ENCODE results near the gene ADAT1.

The ADAT1 gene

GRCh38 chr16:75589306-75589705, 33.8 kb downstream of the ADAT1 start:
- Histone ChIP-seq H3K4me1 (ENCODE audit: insufficient read depth, insufficient read length) (peaks cover under 1% of the 10 kb centered on the region), H3K27me3 (ENCODE audit: insufficient read depth, insufficient read length) (no peaks in the 10 kb centered on the region), H3K9ac (ENCODE audit: insufficient read length, low read depth) (no peak overlapping the region), H3K9me3 (ENCODE audit: insufficient read depth, low read length) (no peaks in the 10 kb centered on the region), H3K36me3 (ENCODE audit: insufficient read depth, insufficient read length, low read length) (peaks cover 19% of the 10 kb centered on the region), H3K4me3 (ENCODE audit: insufficient read length, low read depth) (no peak overlapping the region)
- TF ChIP-seq ZNF274 (IDR thresholded peaks at IDR 0.05; ENCODE audit: low read depth, low read length) (no peak), SUZ12 (IDR thresholded peaks at IDR 0.05; ENCODE audit: extremely low read depth, insufficient read depth, insufficient read length) (no peak), YY1 (IDR thresholded peaks at IDR 0.05; ENCODE audit: insufficient read depth, insufficient read length) (no peak)
- DNase-seq (ENCODE audit: low read depth, low spot score) = no peak

GRCh38 chr16:75588716-75589115, 34.4 kb downstream of the ADAT1 start:
- no peak for TF ChIP-seq ZNF274 (IDR thresholded peaks at IDR 0.05; ENCODE audit: low read depth, low read length)
- TF ChIP-seq YY1 (IDR thresholded peaks at IDR 0.05; ENCODE audit: insufficient read depth, insufficient read length) = no peak
- no peak for TF ChIP-seq SUZ12 (IDR thresholded peaks at IDR 0.05; ENCODE audit: extremely low read depth, insufficient read depth, insufficient read length)

GRCh38 chr16:75584108-75584507, 39.0 kb downstream of the ADAT1 start:
- Histone ChIP-seq H3K9ac (ENCODE audit: insufficient read length, low read depth) (no peak overlapping the region), H3K27me3 (ENCODE audit: insufficient read depth, insufficient read length) (no peaks in the 10 kb centered on the region), H3K4me1 (ENCODE audit: insufficient read depth, insufficient read length) (no peaks in the 10 kb centered on the region), H3K9me3 (ENCODE audit: insufficient read depth, low read length) (no peaks in the 10 kb centered on the region), H3K4me3 (ENCODE audit: insufficient read length, low read depth) (no peak overlapping the region), H3K36me3 (ENCODE audit: insufficient read depth, insufficient read length, low read length) (peaks cover 25% of the 10 kb centered on the region)
- DNase-seq (ENCODE audit: low read depth, low spot score) = no peak
- TF ChIP-seq ZNF274 (IDR thresholded peaks at IDR 0.05; ENCODE audit: low read depth, low read length) (no peak), YY1 (IDR thresholded peaks at IDR 0.05; ENCODE audit: insufficient read depth, insufficient read length) (no peak), SUZ12 (IDR thresholded peaks at IDR 0.05; ENCODE audit: extremely low read depth, insufficient read depth, insufficient read length) (no peak)

More at GRCh38 chr16:75588716-75589115, 34.4 kb downstream of the ADAT1 start:
- no peaks in the 10 kb centered on the region for H3K27me3 ChIP-seq (ENCODE audit: insufficient read depth, insufficient read length)
- H3K36me3 ChIP-seq (ENCODE audit: insufficient read depth, insufficient read length, low read length) = peaks cover 15% of the 10 kb centered on the region
- no peaks in the 10 kb centered on the region for H3K4me1 ChIP-seq (ENCODE audit: insufficient read depth, insufficient read length)
- no peak for DNase-seq (ENCODE audit: low read depth, low spot score)
- H3K9ac ChIP-seq (ENCODE audit: insufficient read length, low read depth) = no peak overlapping the region
- H3K4me3 ChIP-seq (ENCODE audit: insufficient read length, low read depth) = no peak overlapping the region
- no peaks in the 10 kb centered on the region for H3K9me3 ChIP-seq (ENCODE audit: insufficient read depth, low read length)

GRCh38 chr16:75579281-75579834, 43.7 kb downstream of the ADAT1 start:
- peaks cover 53% of the 10 kb centered on the region for H3K36me3 ChIP-seq (ENCODE audit: insufficient read depth, insufficient read length, low read length)
- no peaks in the 10 kb centered on the region for H3K9me3 ChIP-seq (ENCODE audit: insufficient read depth, low read length)
- no peak overlapping the region for H3K9ac ChIP-seq (ENCODE audit: insufficient read length, low read depth)
- H3K4me1 ChIP-seq (ENCODE audit: insufficient read depth, insufficient read length) = no peaks in the 10 kb centered on the region
- no peak for TF ChIP-seq YY1 (IDR thresholded peaks at IDR 0.05; ENCODE audit: insufficient read depth, insufficient read length)
- TF ChIP-seq ZNF274 (IDR thresholded peaks at IDR 0.05; ENCODE audit: low read depth, low read length) = no peak
- TF ChIP-seq SUZ12 (IDR thresholded peaks at IDR 0.05; ENCODE audit: extremely low read depth, insufficient read depth, insufficient read length) = no peak
- DNase-seq (ENCODE audit: low read depth, low spot score) = no peak
- no peak overlapping the region for H3K4me3 ChIP-seq (ENCODE audit: insufficient read length, low read depth)
- H3K27me3 ChIP-seq (ENCODE audit: insufficient read depth, insufficient read length) = no peaks in the 10 kb centered on the region

GRCh38 chr16:75578725-75579124, 44.4 kb downstream of the ADAT1 start:
- H3K36me3 ChIP-seq (ENCODE audit: insufficient read depth, insufficient read length, low read length) = peaks cover 59% of the 10 kb centered on the region
- DNase-seq (ENCODE audit: low read depth, low spot score) = no peak
- no peak overlapping the region for H3K4me3 ChIP-seq (ENCODE audit: insufficient read length, low read depth)
- H3K4me1 ChIP-seq (ENCODE audit: insufficient read depth, insufficient read length) = no peaks in the 10 kb centered on the region
- no peak for TF ChIP-seq ZNF274 (IDR thresholded peaks at IDR 0.05; ENCODE audit: low read depth, low read length)
- TF ChIP-seq SUZ12 (IDR thresholded peaks at IDR 0.05; ENCODE audit: extremely low read depth, insufficient read depth, insufficient read length) = no peak
- TF ChIP-seq YY1 (IDR thresholded peaks at IDR 0.05; ENCODE audit: insufficient read depth, insufficient read length) = no peak
- no peaks in the 10 kb centered on the region for H3K27me3 ChIP-seq (ENCODE audit: insufficient read depth, insufficient read length)
- no peaks in the 10 kb centered on the region for H3K9me3 ChIP-seq (ENCODE audit: insufficient read depth, low read length)
- H3K9ac ChIP-seq (ENCODE audit: insufficient read length, low read depth) = no peak overlapping the region

GRCh38 chr16:75578212-75578611, 44.9 kb downstream of the ADAT1 start:
- no peaks in the 10 kb centered on the region for H3K27me3 ChIP-seq (ENCODE audit: insufficient read depth, insufficient read length)
- peaks cover 64% of the 10 kb centered on the region for H3K36me3 ChIP-seq (ENCODE audit: insufficient read depth, insufficient read length, low read length)
- H3K9ac ChIP-seq (ENCODE audit: insufficient read length, low read depth) = no peak overlapping the region
- TF ChIP-seq SUZ12 (IDR thresholded peaks at IDR 0.05; ENCODE audit: extremely low read depth, insufficient read depth, insufficient read length) (no peak), ZNF274 (IDR thresholded peaks at IDR 0.05; ENCODE audit: low read depth, low read length) (no peak), YY1 (IDR thresholded peaks at IDR 0.05; ENCODE audit: insufficient read depth, insufficient read length) (no peak)
- no peak for DNase-seq (ENCODE audit: low read depth, low spot score)
- H3K9me3 ChIP-seq (ENCODE audit: insufficient read depth, low read length) = no peaks in the 10 kb centered on the region
- no peak overlapping the region for H3K4me3 ChIP-seq (ENCODE audit: insufficient read length, low read depth)
- H3K4me1 ChIP-seq (ENCODE audit: insufficient read depth, insufficient read length) = no peaks in the 10 kb centered on the region

GRCh38 chr16:75576384-75576811, 46.7 kb downstream of the ADAT1 start:
- H3K27me3 ChIP-seq (ENCODE audit: insufficient read depth, insufficient read length) = no peaks in the 10 kb centered on the region
- peaks cover 79% of the 10 kb centered on the region for H3K36me3 ChIP-seq (ENCODE audit: insufficient read depth, insufficient read length, low read length)
- DNase-seq (ENCODE audit: low read depth, low spot score) = no peak
- no peaks in the 10 kb centered on the region for H3K4me1 ChIP-seq (ENCODE audit: insufficient read depth, insufficient read length)
- H3K9ac ChIP-seq (ENCODE audit: insufficient read length, low read depth) = no peak overlapping the region
- TF ChIP-seq ZNF274 (IDR thresholded peaks at IDR 0.05; ENCODE audit: low read depth, low read length) (no peak), YY1 (IDR thresholded peaks at IDR 0.05; ENCODE audit: insufficient read depth, insufficient read length) (no peak), SUZ12 (IDR thresholded peaks at IDR 0.05; ENCODE audit: extremely low read depth, insufficient read depth, insufficient read length) (no peak)
- H3K4me3 ChIP-seq (ENCODE audit: insufficient read length, low read depth) = no peak overlapping the region
- no peaks in the 10 kb centered on the region for H3K9me3 ChIP-seq (ENCODE audit: insufficient read depth, low read length)
